Measurements from ENCODE around the gene RASA2.

RASA2 gene

DNA sequence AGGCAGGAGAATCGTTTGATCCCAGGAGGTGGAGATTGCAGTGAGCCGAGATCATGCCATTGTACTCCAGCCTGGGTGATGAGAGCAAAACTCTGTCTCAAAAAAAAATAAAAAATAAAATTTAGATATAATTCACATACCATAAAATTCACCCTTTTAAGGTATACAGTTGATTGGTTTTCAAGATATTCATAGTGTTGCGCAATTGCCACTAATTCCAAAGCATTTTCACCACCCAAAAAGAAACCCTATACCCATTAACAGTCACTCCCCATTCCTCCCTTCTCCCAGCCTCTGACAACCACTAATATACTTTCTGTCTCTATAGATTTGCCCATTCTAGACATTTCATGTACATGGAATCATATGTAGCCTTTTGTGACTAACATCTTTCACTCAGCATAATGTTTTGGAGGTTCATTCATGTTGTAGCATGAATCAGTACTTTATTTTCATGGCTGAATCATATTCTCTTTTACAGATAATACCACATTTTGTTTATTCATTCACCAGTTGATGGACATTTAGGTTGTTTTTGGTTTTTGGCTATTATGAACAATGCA is 116.7 kb downstream of the RASA2 start:
- POLR2A ChIA-PET = no interaction called here
- no peak overlapping the region for H3K27ac ChIP-seq (ENCODE audit: insufficient read depth in 1 of 2, low read depth in 1 of 2, low read length in 2 of 2, poor library complexity in 1 of 2, severe bottlenecking in 2 of 2)
- H3K36me3 ChIP-seq (ENCODE audit: control insufficient read depth in 4 of 4, insufficient read depth in 4 of 4, low read length in 3 of 4) = peaks cover 7 to 26% (median 17%) of the 10 kb centered on the region in 4 experiments
- no peak overlapping the region for H3K4me3 ChIP-seq (ENCODE audit: control insufficient read depth in 1 of 7, extremely low read depth in 1 of 7, insufficient read depth in 4 of 7, low read depth in 2 of 7, low read length in 6 of 7)
- 100% methylated on average over 1 of the region's 3 CpGs for WGBS (ENCODE audit: insufficient coverage)
- DNase-seq = no peak
- CTCF ChIA-PET = no interaction called here
- H3K27me3 ChIP-seq (replicated peaks in 2 of 5; ENCODE audit: control insufficient read depth in 4 of 5, insufficient read depth in 5 of 5, low read length in 4 of 5) = no peaks in the 10 kb centered on the region
- peaks cover 0 to 20% (median 3%) of the 10 kb centered on the region in 5 experiments for H3K9me3 ChIP-seq (ENCODE audit: control extremely low read depth in 1 of 5, control insufficient read depth in 4 of 5, insufficient read depth in 2 of 5, low read depth in 1 of 5, low read length in 4 of 5)
- peaks cover 0 to 13% (median under 1%) of the 10 kb centered on the region in 4 experiments for H3K4me1 ChIP-seq (ENCODE audit: control extremely low read depth in 1 of 4, control insufficient read depth in 4 of 4, insufficient read depth in 4 of 4, low read length in 3 of 4)

DNA sequence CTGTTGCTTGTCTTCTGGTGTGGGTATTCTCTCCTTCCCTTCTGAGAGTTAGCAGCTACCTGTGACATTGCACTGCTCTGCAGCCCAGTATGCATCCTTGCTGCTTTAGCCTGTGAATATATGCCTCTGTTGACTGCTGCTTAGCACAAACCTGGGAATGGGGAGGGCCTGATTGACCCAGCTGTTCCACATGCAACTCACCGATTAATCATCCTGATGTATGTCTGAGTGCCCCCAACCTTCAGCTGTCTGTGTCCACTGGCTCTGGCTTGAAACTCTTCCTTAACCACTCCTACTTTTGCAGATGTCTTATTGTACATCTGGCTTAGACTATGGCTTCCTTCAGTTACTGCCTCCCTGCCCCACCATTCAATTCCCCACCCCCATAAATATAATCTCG is 119.1 kb downstream of the RASA2 start:
- WGBS (ENCODE audit: insufficient coverage) = 100% methylated on average over 1 of the region's 2 CpGs

DNA sequence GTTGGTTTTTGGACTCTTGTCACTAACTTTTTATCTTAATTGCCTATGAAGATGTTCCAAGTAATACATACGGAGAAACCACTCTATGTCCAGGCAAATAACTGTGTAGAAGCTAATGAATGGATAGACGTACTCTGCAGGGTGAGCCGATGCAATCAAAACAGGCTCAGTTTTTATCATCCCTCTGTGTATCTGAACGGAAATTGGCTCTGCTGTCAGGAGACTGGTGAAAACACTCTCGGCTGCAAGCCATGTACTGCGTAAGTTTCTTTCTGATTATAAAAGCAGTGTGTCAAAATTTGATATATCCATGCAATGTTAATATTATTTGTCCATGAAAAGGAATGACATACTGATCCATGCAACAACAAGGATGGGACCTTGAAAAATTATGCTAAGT is 121.6 kb downstream of the RASA2 start:
- Histone ChIP-seq H3K27me3 (replicated peaks in 2 of 5; ENCODE audit: control insufficient read depth in 4 of 5, insufficient read depth in 5 of 5, low read length in 4 of 5) (no peaks in the 10 kb centered on the region), H3K9me3 (ENCODE audit: control extremely low read depth in 1 of 5, control insufficient read depth in 4 of 5, insufficient read depth in 2 of 5, low read depth in 1 of 5, low read length in 4 of 5) (no peaks in the 10 kb centered on the region), H3K27ac (ENCODE audit: insufficient read depth in 1 of 2, low read depth in 1 of 2, low read length in 2 of 2, poor library complexity in 1 of 2, severe bottlenecking in 2 of 2) (peak overlapping the region in 1 of 2 experiments; percentile 38), H3K36me3 (ENCODE audit: control insufficient read depth in 4 of 4, insufficient read depth in 4 of 4, low read length in 3 of 4) (peaks cover 13 to 40% (median 25%) of the 10 kb centered on the region in 4 experiments), H3K4me3 (ENCODE audit: control insufficient read depth in 1 of 7, extremely low read depth in 1 of 7, insufficient read depth in 4 of 7, low read depth in 2 of 7, low read length in 6 of 7) (peak overlapping the region in 1 of 7 experiments; percentile 30), H3K4me1 (ENCODE audit: control extremely low read depth in 1 of 4, control insufficient read depth in 4 of 4, insufficient read depth in 4 of 4, low read length in 3 of 4) (peaks cover 0 to 24% (median 7%) of the 10 kb centered on the region in 4 experiments)
- 67% methylated on average over 2 of the region's 6 CpGs for WGBS (ENCODE audit: insufficient coverage)
- no peak for DNase-seq
- POLR2A ChIA-PET = no interaction called here
- CTCF ChIA-PET = no interaction called here

More for the DNA sequence above, 119.1 kb downstream of the RASA2 start:
- H3K27ac ChIP-seq (ENCODE audit: insufficient read depth in 1 of 2, low read depth in 1 of 2, low read length in 2 of 2, poor library complexity in 1 of 2, severe bottlenecking in 2 of 2) = no peak overlapping the region
- peaks cover 0 to 18% (median 3%) of the 10 kb centered on the region in 5 experiments for H3K9me3 ChIP-seq (ENCODE audit: control extremely low read depth in 1 of 5, control insufficient read depth in 4 of 5, insufficient read depth in 2 of 5, low read depth in 1 of 5, low read length in 4 of 5)
- no peak for DNase-seq
- ChIA-PET POLR2A (no interaction called here), CTCF (interaction anchor here (1.3 kb wide), 1 partner anchor 151 kb away, joined by 3 read pairs; no protein-coding TSS in a partner anchor)
- H3K4me1 ChIP-seq (ENCODE audit: control extremely low read depth in 1 of 4, control insufficient read depth in 4 of 4, insufficient read depth in 4 of 4, low read length in 3 of 4) = peaks cover 0 to 24% (median 7%) of the 10 kb centered on the region in 4 experiments
- H3K27me3 ChIP-seq (replicated peaks in 2 of 5; ENCODE audit: control insufficient read depth in 4 of 5, insufficient read depth in 5 of 5, low read length in 4 of 5) = no peaks in the 10 kb centered on the region
- H3K36me3 ChIP-seq (ENCODE audit: control insufficient read depth in 4 of 4, insufficient read depth in 4 of 4, low read length in 3 of 4) = peaks cover 7 to 23% (median 17%) of the 10 kb centered on the region in 4 experiments
- H3K4me3 ChIP-seq (ENCODE audit: control insufficient read depth in 1 of 7, extremely low read depth in 1 of 7, insufficient read depth in 4 of 7, low read depth in 2 of 7, low read length in 6 of 7) = no peak overlapping the region

DNA sequence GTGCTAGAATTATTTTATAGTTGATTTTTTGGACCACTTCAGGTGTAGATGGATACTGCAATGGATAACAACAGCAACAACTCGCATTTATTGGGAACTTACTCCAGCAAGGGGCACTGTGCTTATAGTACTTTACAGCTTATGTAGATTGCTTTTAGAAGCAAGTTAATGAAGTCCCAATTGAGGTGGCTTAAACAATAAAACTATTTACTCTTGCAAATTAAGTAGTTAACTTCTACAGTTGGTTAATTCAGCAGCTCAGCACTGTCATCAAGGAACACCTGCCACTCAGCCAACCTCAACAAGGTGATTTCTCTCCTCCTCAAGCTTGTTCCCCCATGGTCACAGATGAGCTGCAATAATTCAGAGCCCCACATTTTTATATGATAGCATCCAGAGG is 124.1 kb downstream of the RASA2 start:
- no peaks in the 10 kb centered on the region for H3K27me3 ChIP-seq (replicated peaks in 2 of 5; ENCODE audit: control insufficient read depth in 4 of 5, insufficient read depth in 5 of 5, low read length in 4 of 5)
- CTCF ChIA-PET = interaction anchor here (0.7 to 1.8 kb wide), 5 partner anchors 22 to 302 kb away, joined by 3 to 6 read pairs (median 3); no protein-coding TSS in a partner anchor
- peaks cover 0 to 21% (median 7%) of the 10 kb centered on the region in 4 experiments for H3K4me1 ChIP-seq (ENCODE audit: control extremely low read depth in 1 of 4, control insufficient read depth in 4 of 4, insufficient read depth in 4 of 4, low read length in 3 of 4)
- H3K9me3 ChIP-seq (ENCODE audit: control extremely low read depth in 1 of 5, control insufficient read depth in 4 of 5, insufficient read depth in 2 of 5, low read depth in 1 of 5, low read length in 4 of 5) = no peaks in the 10 kb centered on the region
- POLR2A ChIA-PET = interaction anchor here (0.5 kb wide), 1 partner anchor 33 kb away, joined by 3 read pairs; no protein-coding TSS in a partner anchor
- no peak overlapping the region for H3K27ac ChIP-seq (ENCODE audit: insufficient read depth in 1 of 2, low read depth in 1 of 2, low read length in 2 of 2, poor library complexity in 1 of 2, severe bottlenecking in 2 of 2)
- DNase-seq = no peak
- WGBS (ENCODE audit: insufficient coverage) = 100% methylated on average over 1 of the region's 1 CpG
- no peak overlapping the region for H3K4me3 ChIP-seq (ENCODE audit: control insufficient read depth in 1 of 7, extremely low read depth in 1 of 7, insufficient read depth in 4 of 7, low read depth in 2 of 7, low read length in 6 of 7)
- peaks cover 16 to 44% (median 28%) of the 10 kb centered on the region in 4 experiments for H3K36me3 ChIP-seq (ENCODE audit: control insufficient read depth in 4 of 4, insufficient read depth in 4 of 4, low read length in 3 of 4)

DNA sequence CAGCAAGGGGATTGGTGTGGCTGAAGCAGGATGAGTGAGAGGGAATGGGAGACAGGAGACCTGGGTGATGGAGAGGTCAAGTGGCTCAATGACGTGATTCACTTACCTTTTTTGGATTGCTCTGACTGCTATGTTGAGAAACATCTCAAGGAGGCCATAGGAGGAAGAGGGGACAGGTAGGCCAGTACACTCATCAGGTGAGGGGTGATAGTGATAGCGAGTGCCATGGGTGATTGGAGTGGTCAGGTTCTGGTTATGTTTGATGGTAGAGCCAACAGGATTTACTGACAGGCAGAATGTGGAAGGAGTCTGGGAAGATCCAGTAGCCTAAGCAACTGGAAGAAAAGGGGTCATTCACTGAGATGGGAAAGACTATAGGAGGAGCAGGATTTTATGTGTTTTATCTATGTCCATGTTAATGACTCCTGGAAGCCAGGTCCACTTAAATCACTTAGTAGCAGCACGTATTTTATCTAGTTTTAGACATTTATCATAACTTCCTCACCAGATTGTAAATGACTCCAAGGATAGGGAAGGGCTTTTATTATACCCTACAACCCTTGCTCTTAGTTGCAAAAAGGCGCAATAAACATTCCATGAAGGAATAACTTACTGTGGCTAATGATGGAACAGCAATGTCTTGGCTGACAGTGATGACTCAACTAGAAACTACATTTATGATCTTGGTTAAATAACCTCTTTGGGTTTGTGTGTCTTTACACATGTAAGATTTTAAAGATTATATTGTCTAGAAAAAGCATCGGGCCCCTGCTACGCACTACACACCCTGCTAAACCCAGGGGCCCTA is 131.5 kb downstream of the RASA2 start:
- CTCF ChIA-PET = no interaction called here
- H3K27me3 ChIP-seq (replicated peaks in 2 of 5; ENCODE audit: control insufficient read depth in 4 of 5, insufficient read depth in 5 of 5, low read length in 4 of 5) = no peaks in the 10 kb centered on the region
- no peaks in the 10 kb centered on the region for H3K4me1 ChIP-seq (ENCODE audit: control extremely low read depth in 1 of 4, control insufficient read depth in 4 of 4, insufficient read depth in 4 of 4, low read length in 3 of 4)
- POLR2A ChIA-PET = interaction anchor here (0.6 kb wide), 1 partner anchor 180 kb away, joined by 3 read pairs; no protein-coding TSS in a partner anchor
- peaks cover 0 to 4% (median 0%) of the 10 kb centered on the region in 5 experiments for H3K9me3 ChIP-seq (ENCODE audit: control extremely low read depth in 1 of 5, control insufficient read depth in 4 of 5, insufficient read depth in 2 of 5, low read depth in 1 of 5, low read length in 4 of 5)
- no peak overlapping the region for H3K4me3 ChIP-seq (ENCODE audit: control insufficient read depth in 1 of 7, extremely low read depth in 1 of 7, insufficient read depth in 4 of 7, low read depth in 2 of 7, low read length in 6 of 7)
- DNase-seq = no peak
- H3K27ac ChIP-seq (ENCODE audit: insufficient read depth in 1 of 2, low read depth in 1 of 2, low read length in 2 of 2, poor library complexity in 1 of 2, severe bottlenecking in 2 of 2) = no peak overlapping the region
- peaks cover 3 to 15% (median 9%) of the 10 kb centered on the region in 4 experiments for H3K36me3 ChIP-seq (ENCODE audit: control insufficient read depth in 4 of 4, insufficient read depth in 4 of 4, low read length in 3 of 4)
- 100% methylated on average over 2 of the region's 6 CpGs for WGBS (ENCODE audit: insufficient coverage)

DNA sequence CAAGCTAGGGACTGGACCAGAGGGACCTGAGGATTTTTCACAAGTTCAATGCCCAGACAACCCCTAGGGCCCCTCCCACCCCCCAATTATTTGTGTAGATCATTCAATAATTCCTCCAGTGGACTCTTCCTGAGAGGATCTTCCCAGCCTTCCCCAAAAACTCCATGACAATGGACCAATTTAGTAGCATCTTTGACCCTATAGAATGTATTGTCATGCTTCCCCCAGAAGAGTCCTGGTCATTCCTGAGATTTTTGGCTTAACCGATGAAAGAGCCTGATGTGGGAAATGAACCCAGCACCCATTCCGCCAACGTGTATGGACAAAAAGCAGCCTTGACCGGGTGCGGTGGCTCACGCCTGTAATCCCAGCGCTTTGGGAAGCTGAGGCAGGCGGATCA is 132.1 kb downstream of the RASA2 start:
- Histone ChIP-seq H3K9me3 (ENCODE audit: control extremely low read depth in 1 of 5, control insufficient read depth in 4 of 5, insufficient read depth in 2 of 5, low read depth in 1 of 5, low read length in 4 of 5) (peaks cover 0 to 4% (median 0%) of the 10 kb centered on the region in 5 experiments), H3K27ac (ENCODE audit: insufficient read depth in 1 of 2, low read depth in 1 of 2, low read length in 2 of 2, poor library complexity in 1 of 2, severe bottlenecking in 2 of 2) (no peak overlapping the region), H3K36me3 (ENCODE audit: control insufficient read depth in 4 of 4, insufficient read depth in 4 of 4, low read length in 3 of 4) (peaks cover 3 to 14% (median 8%) of the 10 kb centered on the region in 4 experiments), H3K4me3 (ENCODE audit: control insufficient read depth in 1 of 7, extremely low read depth in 1 of 7, insufficient read depth in 4 of 7, low read depth in 2 of 7, low read length in 6 of 7) (no peak overlapping the region), H3K4me1 (ENCODE audit: control extremely low read depth in 1 of 4, control insufficient read depth in 4 of 4, insufficient read depth in 4 of 4, low read length in 3 of 4) (no peaks in the 10 kb centered on the region), H3K27me3 (replicated peaks in 2 of 5; ENCODE audit: control insufficient read depth in 4 of 5, insufficient read depth in 5 of 5, low read length in 4 of 5) (no peaks in the 10 kb centered on the region)
- no peak for DNase-seq
- 93% methylated on average over 3 of the region's 8 CpGs for WGBS (ENCODE audit: insufficient coverage)
- ChIA-PET POLR2A (no interaction called here), CTCF (no interaction called here)

DNA sequence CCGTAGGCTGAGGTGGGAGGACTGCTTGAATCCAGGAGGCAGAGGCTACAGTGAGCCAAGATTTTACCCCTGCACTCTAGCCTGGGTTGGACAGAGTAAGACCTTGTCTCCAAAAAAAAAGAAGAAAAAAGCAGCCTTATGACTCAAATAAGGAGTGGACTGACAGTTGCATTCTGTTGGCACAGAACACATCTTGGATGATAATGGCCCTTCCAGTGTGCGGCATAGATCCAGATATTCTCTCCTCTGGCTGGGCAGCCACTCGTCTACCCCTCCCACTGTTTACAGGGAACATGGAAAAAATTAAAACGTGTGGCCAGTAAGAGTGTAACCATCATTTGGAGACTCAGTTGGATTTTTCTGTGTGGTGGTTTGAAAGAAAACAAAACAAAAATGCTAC is 132.6 kb downstream of the RASA2 start:
- H3K36me3 ChIP-seq (ENCODE audit: control insufficient read depth in 4 of 4, insufficient read depth in 4 of 4, low read length in 3 of 4) = peaks cover 2 to 12% (median 4%) of the 10 kb centered on the region in 4 experiments
- 93% methylated on average over 2 of the region's 4 CpGs for WGBS (ENCODE audit: insufficient coverage)
- ChIA-PET CTCF (interaction anchor here (0.5 kb wide), 1 partner anchor 159 kb away, joined by 3 read pairs; no protein-coding TSS in a partner anchor), POLR2A (no interaction called here)
- H3K9me3 ChIP-seq (ENCODE audit: control extremely low read depth in 1 of 5, control insufficient read depth in 4 of 5, insufficient read depth in 2 of 5, low read depth in 1 of 5, low read length in 4 of 5) = peaks cover 0 to 4% (median 0%) of the 10 kb centered on the region in 5 experiments
- no peaks in the 10 kb centered on the region for H3K4me1 ChIP-seq (ENCODE audit: control extremely low read depth in 1 of 4, control insufficient read depth in 4 of 4, insufficient read depth in 4 of 4, low read length in 3 of 4)
- no peak for DNase-seq
- no peak overlapping the region for H3K4me3 ChIP-seq (ENCODE audit: control insufficient read depth in 1 of 7, extremely low read depth in 1 of 7, insufficient read depth in 4 of 7, low read depth in 2 of 7, low read length in 6 of 7)
- H3K27ac ChIP-seq (ENCODE audit: insufficient read depth in 1 of 2, low read depth in 1 of 2, low read length in 2 of 2, poor library complexity in 1 of 2, severe bottlenecking in 2 of 2) = no peak overlapping the region
- no peaks in the 10 kb centered on the region for H3K27me3 ChIP-seq (replicated peaks in 2 of 5; ENCODE audit: control insufficient read depth in 4 of 5, insufficient read depth in 5 of 5, low read length in 4 of 5)
